ENCODE measurements around the gene DEDD.

Gene DEDD

GRCh38 chr1:161096530-161096929 lies 35.9 kb downstream of the DEDD start:
- in situ Hi-C loops (cut with MboI; ENCODE audit: low sequenced_read_pairs): no loop called here

GRCh38 chr1:161096015-161096414 lies 36.5 kb downstream of the DEDD start:
- in situ Hi-C loops (cut with MboI; ENCODE audit: low sequenced_read_pairs): no loop called here

GRCh38 chr1:161095230-161095629 lies 37.2 kb downstream of the DEDD start:
- in situ Hi-C loops (cut with MboI; ENCODE audit: low sequenced_read_pairs): no loop called here

GRCh38 chr1:161094481-161094880 lies 38.0 kb downstream of the DEDD start:
- in situ Hi-C loops (cut with MboI; ENCODE audit: low sequenced_read_pairs): no loop called here

GRCh38 chr1:161092621-161093028 lies 39.8 kb downstream of the DEDD start:
- in situ Hi-C loops (cut with MboI; ENCODE audit: low sequenced_read_pairs): no loop called here

GRCh38 chr1:161091796-161092507 lies 40.5 kb downstream of the DEDD start:
- in situ Hi-C loops (cut with MboI; ENCODE audit: low sequenced_read_pairs): no loop called here

- in situ Hi-C loops (cut with MboI; ENCODE audit: low sequenced_read_pairs): no loop called here
Observed at GRCh38 chr1:161091093-161091492, 41.4 kb downstream of the DEDD start.

GRCh38 chr1:161090617-161091016 lies 41.9 kb downstream of the DEDD start:
- in situ Hi-C loops (cut with MboI; ENCODE audit: low sequenced_read_pairs): no loop called here

- in situ Hi-C loops (cut with MboI; ENCODE audit: low sequenced_read_pairs): loop anchor here (10.0 kb wide), 1 partner anchor 95 kb away; no protein-coding TSS in a partner anchor
Observed at GRCh38 chr1:161089938-161090337, 42.5 kb downstream of the DEDD start.

GRCh38 chr1:161089251-161089924 lies 43.1 kb downstream of the DEDD start, which contains the start of gene NECTIN4:
Gene NECTIN4 (minus strand): TSS chr1:161089558. CDS start chr1:161089296, 262 bp downstream.
- in situ Hi-C loops (cut with MboI; ENCODE audit: low sequenced_read_pairs): loop anchor here (10.0 kb wide), 1 partner anchor 95 kb away; no protein-coding TSS in a partner anchor

- in situ Hi-C loops (cut with MboI; ENCODE audit: low sequenced_read_pairs): loop anchor here (10.0 kb wide), 1 partner anchor 94 kb away; no protein-coding TSS in a partner anchor
Observed at GRCh38 chr1:161088587-161089110, 43.8 kb downstream of the DEDD start.

- in situ Hi-C loops (cut with MboI; ENCODE audit: low sequenced_read_pairs): loop anchor here (10.0 kb wide), 1 partner anchor 92 kb away; no protein-coding TSS in a partner anchor
Observed at GRCh38 chr1:161086457-161086856, 46.0 kb downstream of the DEDD start.

GRCh38 chr1:161085165-161085564 lies 47.3 kb downstream of the DEDD start:
- in situ Hi-C loops (cut with MboI; ENCODE audit: low sequenced_read_pairs): loop anchor here (10.0 kb wide), 1 partner anchor 90 kb away; no protein-coding TSS in a partner anchor

- in situ Hi-C loops (cut with MboI; ENCODE audit: low sequenced_read_pairs): loop anchor here (10.0 kb wide), 1 partner anchor 90 kb away; no protein-coding TSS in a partner anchor
Observed at GRCh38 chr1:161084597-161084988, 47.9 kb downstream of the DEDD start.

- in situ Hi-C loops (cut with MboI; ENCODE audit: low sequenced_read_pairs): loop anchor here (10.0 kb wide), 1 partner anchor 89 kb away; no protein-coding TSS in a partner anchor
Observed at GRCh38 chr1:161083748-161084596, 48.5 kb downstream of the DEDD start.

GRCh38 chr1:161082996-161083747 lies 49.3 kb downstream of the DEDD start:
- in situ Hi-C loops (cut with MboI; ENCODE audit: low sequenced_read_pairs): loop anchor here (10.0 kb wide), 1 partner anchor 88 kb away; no protein-coding TSS in a partner anchor

GRCh38 chr1:161082483-161082882 lies 50.0 kb downstream of the DEDD start:
- in situ Hi-C loops (cut with MboI; ENCODE audit: low sequenced_read_pairs): loop anchor here (10.0 kb wide), 1 partner anchor 88 kb away; no protein-coding TSS in a partner anchor

GRCh38 chr1:161081519-161081918 lies 50.9 kb downstream of the DEDD start:
- in situ Hi-C loops (cut with MboI; ENCODE audit: low sequenced_read_pairs): loop anchor here (10.0 kb wide), 1 partner anchor 87 kb away; no protein-coding TSS in a partner anchor

Data from HL-60/S4 (cell line).